Measurements from ENCODE around the gene ELMO1.

The ELMO1 gene

GRCh38 chr7:37322831-37323230 lies 125.8 kb downstream of the ELMO1 start:
- no peaks in the 10 kb centered on the region for H3K9me3 ChIP-seq (ENCODE audit: control insufficient read depth in 2 of 2, low read length in 2 of 2)

GRCh38 chr7:37320848-37321468 lies 127.7 kb downstream of the ELMO1 start:
- Histone ChIP-seq H3K27me3 (ENCODE audit: control insufficient read depth in 2 of 2, insufficient read depth in 2 of 2, low read length in 2 of 2) (no peaks in the 10 kb centered on the region), H3K4me1 (ENCODE audit: control insufficient read depth in 2 of 2, insufficient read depth in 2 of 2, low read length in 2 of 2) (no peaks in the 10 kb centered on the region), H3K9ac (ENCODE audit: low read depth in 1 of 2, low read length in 2 of 2) (no peak overlapping the region), H3K4me3 (ENCODE audit: low read length in 2 of 2) (no peak overlapping the region), H3K36me3 (ENCODE audit: control insufficient read depth in 2 of 2, insufficient read depth in 2 of 2, low read length in 2 of 2) (peaks cover 0 to 2% of the 10 kb centered on the region in 2 donors), H3K27ac (ENCODE audit: low read depth in 2 of 2, low read length in 2 of 2) (no peak overlapping the region), H3K9me3 (ENCODE audit: control insufficient read depth in 2 of 2, low read length in 2 of 2) (no peaks in the 10 kb centered on the region)

More at GRCh38 chr7:37322831-37323230, 125.8 kb downstream of the ELMO1 start:
- Histone ChIP-seq H3K4me3 (ENCODE audit: low read length in 2 of 2) (no peak overlapping the region), H3K36me3 (ENCODE audit: control insufficient read depth in 2 of 2, insufficient read depth in 2 of 2, low read length in 2 of 2) (peaks cover 0 to 2% of the 10 kb centered on the region in 2 donors), H3K9ac (ENCODE audit: low read depth in 1 of 2, low read length in 2 of 2) (no peak overlapping the region), H3K27ac (ENCODE audit: low read depth in 2 of 2, low read length in 2 of 2) (no peak overlapping the region), H3K4me1 (ENCODE audit: control insufficient read depth in 2 of 2, insufficient read depth in 2 of 2, low read length in 2 of 2) (no peaks in the 10 kb centered on the region), H3K27me3 (ENCODE audit: control insufficient read depth in 2 of 2, insufficient read depth in 2 of 2, low read length in 2 of 2) (no peaks in the 10 kb centered on the region)

- H3K27me3 ChIP-seq (ENCODE audit: control insufficient read depth in 2 of 2, insufficient read depth in 2 of 2, low read length in 2 of 2), result no peaks in the 10 kb centered on the region
- H3K4me3 ChIP-seq (ENCODE audit: low read length in 2 of 2), result no peak overlapping the region
- no peaks in the 10 kb centered on the region for H3K4me1 ChIP-seq (ENCODE audit: control insufficient read depth in 2 of 2, insufficient read depth in 2 of 2, low read length in 2 of 2)
- H3K9ac ChIP-seq (ENCODE audit: low read depth in 1 of 2, low read length in 2 of 2), result no peak overlapping the region
- H3K36me3 ChIP-seq (ENCODE audit: control insufficient read depth in 2 of 2, insufficient read depth in 2 of 2, low read length in 2 of 2), result peaks cover 0 to 2% of the 10 kb centered on the region in 2 donors
- no peaks in the 10 kb centered on the region for H3K9me3 ChIP-seq (ENCODE audit: control insufficient read depth in 2 of 2, low read length in 2 of 2)
- no peak overlapping the region for H3K27ac ChIP-seq (ENCODE audit: low read depth in 2 of 2, low read length in 2 of 2)
Observed at GRCh38 chr7:37320140-37320847, 128.4 kb downstream of the ELMO1 start.

GRCh38 chr7:37318541-37318940 lies 130.1 kb downstream of the ELMO1 start:
- Histone ChIP-seq H3K27ac (ENCODE audit: low read depth in 2 of 2, low read length in 2 of 2) (no peak overlapping the region), H3K4me3 (ENCODE audit: low read length in 2 of 2) (no peak overlapping the region), H3K4me1 (ENCODE audit: control insufficient read depth in 2 of 2, insufficient read depth in 2 of 2, low read length in 2 of 2) (no peaks in the 10 kb centered on the region), H3K9ac (ENCODE audit: low read depth in 1 of 2, low read length in 2 of 2) (no peak overlapping the region), H3K9me3 (ENCODE audit: control insufficient read depth in 2 of 2, low read length in 2 of 2) (no peaks in the 10 kb centered on the region), H3K27me3 (ENCODE audit: control insufficient read depth in 2 of 2, insufficient read depth in 2 of 2, low read length in 2 of 2) (no peaks in the 10 kb centered on the region), H3K36me3 (ENCODE audit: control insufficient read depth in 2 of 2, insufficient read depth in 2 of 2, low read length in 2 of 2) (no peaks in the 10 kb centered on the region)

GRCh38 chr7:37315772-37316715 lies 132.6 kb downstream of the ELMO1 start:
- Histone ChIP-seq H3K4me1 (ENCODE audit: control insufficient read depth in 2 of 2, insufficient read depth in 2 of 2, low read length in 2 of 2) (no peaks in the 10 kb centered on the region), H3K27me3 (ENCODE audit: control insufficient read depth in 2 of 2, insufficient read depth in 2 of 2, low read length in 2 of 2) (no peaks in the 10 kb centered on the region), H3K4me3 (ENCODE audit: low read length in 2 of 2) (no peak overlapping the region), H3K27ac (ENCODE audit: low read depth in 2 of 2, low read length in 2 of 2) (no peak overlapping the region), H3K9me3 (ENCODE audit: control insufficient read depth in 2 of 2, low read length in 2 of 2) (no peaks in the 10 kb centered on the region), H3K9ac (ENCODE audit: low read depth in 1 of 2, low read length in 2 of 2) (no peak overlapping the region), H3K36me3 (ENCODE audit: control insufficient read depth in 2 of 2, insufficient read depth in 2 of 2, low read length in 2 of 2) (no peaks in the 10 kb centered on the region)

- H3K9ac ChIP-seq (ENCODE audit: low read depth in 1 of 2, low read length in 2 of 2), result no peak overlapping the region
- H3K4me3 ChIP-seq (ENCODE audit: low read length in 2 of 2), result no peak overlapping the region
- no peaks in the 10 kb centered on the region for H3K9me3 ChIP-seq (ENCODE audit: control insufficient read depth in 2 of 2, low read length in 2 of 2)
- no peaks in the 10 kb centered on the region for H3K27me3 ChIP-seq (ENCODE audit: control insufficient read depth in 2 of 2, insufficient read depth in 2 of 2, low read length in 2 of 2)
- H3K4me1 ChIP-seq (ENCODE audit: control insufficient read depth in 2 of 2, insufficient read depth in 2 of 2, low read length in 2 of 2), result peaks cover 0 to 3% of the 10 kb centered on the region in 2 donors
- no peaks in the 10 kb centered on the region for H3K36me3 ChIP-seq (ENCODE audit: control insufficient read depth in 2 of 2, insufficient read depth in 2 of 2, low read length in 2 of 2)
- no peak overlapping the region for H3K27ac ChIP-seq (ENCODE audit: low read depth in 2 of 2, low read length in 2 of 2)
Observed at GRCh38 chr7:37312608-37313007, 136.1 kb downstream of the ELMO1 start.

- Histone ChIP-seq H3K9ac (ENCODE audit: low read depth in 1 of 2, low read length in 2 of 2) (no peak overlapping the region), H3K4me1 (ENCODE audit: control insufficient read depth in 2 of 2, insufficient read depth in 2 of 2, low read length in 2 of 2) (peaks cover 0 to 3% of the 10 kb centered on the region in 2 donors), H3K4me3 (ENCODE audit: low read length in 2 of 2) (no peak overlapping the region), H3K27ac (ENCODE audit: low read depth in 2 of 2, low read length in 2 of 2) (peak overlapping the region in 1 of 2 donors; percentile 10), H3K27me3 (ENCODE audit: control insufficient read depth in 2 of 2, insufficient read depth in 2 of 2, low read length in 2 of 2) (no peaks in the 10 kb centered on the region), H3K36me3 (ENCODE audit: control insufficient read depth in 2 of 2, insufficient read depth in 2 of 2, low read length in 2 of 2) (no peaks in the 10 kb centered on the region), H3K9me3 (ENCODE audit: control insufficient read depth in 2 of 2, low read length in 2 of 2) (no peaks in the 10 kb centered on the region)
Observed at GRCh38 chr7:37311355-37311754, 137.3 kb downstream of the ELMO1 start.

- Histone ChIP-seq H3K27me3 (ENCODE audit: control insufficient read depth in 2 of 2, insufficient read depth in 2 of 2, low read length in 2 of 2) (no peaks in the 10 kb centered on the region), H3K4me1 (ENCODE audit: control insufficient read depth in 2 of 2, insufficient read depth in 2 of 2, low read length in 2 of 2) (peaks cover 0 to 3% of the 10 kb centered on the region in 2 donors), H3K4me3 (ENCODE audit: low read length in 2 of 2) (no peak overlapping the region), H3K27ac (ENCODE audit: low read depth in 2 of 2, low read length in 2 of 2) (peak overlapping the region in 1 of 2 donors; percentile 10), H3K9me3 (ENCODE audit: control insufficient read depth in 2 of 2, low read length in 2 of 2) (no peaks in the 10 kb centered on the region), H3K36me3 (ENCODE audit: control insufficient read depth in 2 of 2, insufficient read depth in 2 of 2, low read length in 2 of 2) (no peaks in the 10 kb centered on the region), H3K9ac (ENCODE audit: low read depth in 1 of 2, low read length in 2 of 2) (no peak overlapping the region)
Observed at GRCh38 chr7:37310327-37311080, 138.2 kb downstream of the ELMO1 start.

GRCh38 chr7:37309493-37309892 lies 139.2 kb downstream of the ELMO1 start:
- H3K4me1 ChIP-seq (ENCODE audit: control insufficient read depth in 2 of 2, insufficient read depth in 2 of 2, low read length in 2 of 2), result peaks cover 0 to 3% of the 10 kb centered on the region in 2 donors
- no peaks in the 10 kb centered on the region for H3K9me3 ChIP-seq (ENCODE audit: control insufficient read depth in 2 of 2, low read length in 2 of 2)
- no peaks in the 10 kb centered on the region for H3K27me3 ChIP-seq (ENCODE audit: control insufficient read depth in 2 of 2, insufficient read depth in 2 of 2, low read length in 2 of 2)
- H3K27ac ChIP-seq (ENCODE audit: low read depth in 2 of 2, low read length in 2 of 2), result no peak overlapping the region
- H3K4me3 ChIP-seq (ENCODE audit: low read length in 2 of 2), result no peak overlapping the region
- no peak overlapping the region for H3K9ac ChIP-seq (ENCODE audit: low read depth in 1 of 2, low read length in 2 of 2)
- H3K36me3 ChIP-seq (ENCODE audit: control insufficient read depth in 2 of 2, insufficient read depth in 2 of 2, low read length in 2 of 2), result no peaks in the 10 kb centered on the region

Data from mucosa of rectum (tissue), 2 donors.